HepG2 (cell line): ENCODE results near the gene KIAA1549. TPM values are rescaled to one million over a fixed set of nuclear protein-coding genes. Genes with fewer than 3 reads are reported as not detected.

Experiments used
- ATF7 ChIP-seq, 2 experiments: fragments of 450-650 bp in 1 of 2; sonication (generic) in 1 of 2; formaldehyde crosslinking in 1 of 2; IDR thresholded peaks; 2 replicates each; pipeline versions ENCODE4 v1.4.0 to v1.6.1; 2016 to 2020; ENCODE audit warnings: antibody characterized with exemption in 1 of 2, mild to moderate bottlenecking in 1 of 2, missing genetic modification reagents in 1 of 2
- DR1 ChIP-seq: sonication (generic); formaldehyde crosslinking; IDR thresholded peaks from 2 replicates; pipeline ENCODE4 v1.8.0; 2021; ENCODE audit warnings: mild to moderate bottlenecking, missing genetic modification reagents, inconsistent platforms
- KAT8 ChIP-seq: IDR thresholded peaks from 2 replicates; pipeline ENCODE4 v1.6.1; 2016; ENCODE audit warnings: missing genetic modification reagents, missing compliant biosample characterization
- KDM6A ChIP-seq: IDR thresholded peaks from 2 replicates; pipeline ENCODE4 v1.6.1; 2016; ENCODE audit warnings: low read depth
- ONECUT2 ChIP-seq: sonication (generic); formaldehyde crosslinking; IDR thresholded peaks from 2 replicates; pipeline ENCODE4 v1.4.0; 2020; ENCODE audit warnings: missing genetic modification reagents
- SMARCC2 ChIP-seq: fragments of 450-650 bp; IDR thresholded peaks from 2 replicates; pipeline ENCODE4 v1.6.1; 2017; ENCODE audit warnings: antibody characterized with exemption, mild to moderate bottlenecking
- ZNF556 ChIP-seq: sonication (generic); formaldehyde crosslinking; IDR thresholded peaks from 2 replicates; pipeline ENCODE4 v1.4.0; 2020; ENCODE audit warnings: mild to moderate bottlenecking, missing genetic modification reagents, borderline replicate concordance
- ZNF616 ChIP-seq: sonication (generic); formaldehyde crosslinking; IDR thresholded peaks from 2 replicates; pipeline ENCODE4 v1.5.0; 2020; ENCODE audit warnings: low read depth, mild to moderate bottlenecking, missing genetic modification reagents
- polyA plus RNA-seq, 8 experiments: library from polyadenylated mRNA; depleted of rRNA in 3 of 8; stranded (reverse) in 7 of 8; unstranded in 1 of 8; fragments of >200 nt; fragmentation: Illumina TruSeq in 4 of 8; extraction: Trizol in 4 of 8; gene quantifications; 2 replicates each; pipeline versions ENCODE4 v1.2.1 to v1.2.3, GENCODE V29; 2011 to 2016; ENCODE audit warnings: low read depth in 4 of 8, missing spikeins in 1 of 8, mixed read lengths in 1 of 8; ENCODE audit not compliant: insufficient read depth in 1 of 8
- total RNA-seq, 5 experiments: library from RNA; depleted of rRNA; stranded (reverse); fragments of >200 nt; fragmentation: Illumina TruSeq; extraction: Trizol; gene quantifications; 2 replicates each; pipeline ENCODE4 v1.2.3, GENCODE V29; 2016; ENCODE audit warnings: low read depth in 1 of 5
- TF ChIP-seq, protein P1 (sequence below): sonication (generic); formaldehyde crosslinking; IDR thresholded peaks from 2 replicates; pipeline ENCODE4 v1.4.0; 2020; ENCODE audit warnings: mild to moderate bottlenecking, missing genetic modification reagents
- TF ChIP-seq, protein P2 (sequence below): sonication (generic); formaldehyde crosslinking; IDR thresholded peaks from 2 replicates; pipeline ENCODE4 v1.4.0; 2020; ENCODE audit warnings: missing genetic modification reagents, borderline replicate concordance
- TF ChIP-seq, protein P3 (sequence below): sonication (generic); formaldehyde crosslinking; IDR thresholded peaks from 2 replicates; pipeline ENCODE4 v1.5.0; 2020; ENCODE audit warnings: mild to moderate bottlenecking, missing genetic modification reagents
- TF ChIP-seq, protein P4 (sequence below): sonication (generic); IDR thresholded peaks from 2 replicates; pipeline ENCODE4 v1.6.1; 2016; ENCODE audit warnings: low read depth, borderline replicate concordance

Gene KIAA1549
- total and polyA plus RNA-seq, 2 of the 13 experiments (the other 11 are each of a cell fraction or from before 2014, with no cell fraction given): 1.1 to 1.8 TPM

DNA sequence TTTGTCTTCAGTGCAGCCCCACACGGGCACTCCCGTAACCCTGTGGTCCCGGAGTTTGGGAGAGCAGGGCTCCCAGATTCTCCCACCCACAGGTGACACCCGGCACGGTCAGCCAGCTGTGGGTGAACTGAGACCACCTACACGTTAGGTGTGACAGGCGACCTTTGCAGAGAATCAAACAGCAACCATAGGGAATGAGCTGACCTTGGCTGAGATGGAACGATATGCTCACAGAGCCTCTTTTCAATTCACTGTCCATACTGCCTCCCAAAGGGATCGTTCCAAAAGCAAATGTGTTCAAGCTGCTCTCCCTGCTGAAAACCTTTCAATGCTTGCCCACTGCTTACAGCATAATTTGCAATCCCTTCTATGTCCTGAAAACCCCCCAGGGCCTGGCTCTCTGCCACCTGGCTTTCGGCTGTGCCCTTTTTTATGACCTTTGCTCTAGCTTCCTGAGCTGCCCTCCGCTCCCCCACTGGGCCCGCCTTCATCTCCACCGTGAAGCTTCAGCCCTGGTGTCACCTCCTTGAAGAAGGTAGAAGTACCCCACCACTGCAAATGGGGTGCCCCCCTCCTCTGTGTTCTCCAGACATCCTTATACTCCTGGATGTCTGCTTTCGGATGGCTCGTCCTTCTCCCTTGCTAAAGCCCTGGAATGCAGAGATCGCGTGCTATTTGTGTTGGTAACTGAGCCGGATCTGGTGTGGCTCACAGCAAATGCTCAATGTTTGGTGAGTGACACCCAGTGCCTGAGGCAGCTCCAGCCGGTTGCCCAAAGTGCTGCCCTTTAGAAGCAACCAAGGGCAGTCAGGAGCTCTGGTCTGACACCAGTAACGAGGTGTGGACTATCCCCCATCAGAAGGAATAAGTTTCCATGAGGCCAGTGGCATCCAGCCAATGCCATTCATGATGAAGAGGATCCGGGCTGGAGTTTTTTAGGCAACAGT, 90.4 kb downstream of the KIAA1549 start (continued):
- TF ChIP-seq, protein P1, sequence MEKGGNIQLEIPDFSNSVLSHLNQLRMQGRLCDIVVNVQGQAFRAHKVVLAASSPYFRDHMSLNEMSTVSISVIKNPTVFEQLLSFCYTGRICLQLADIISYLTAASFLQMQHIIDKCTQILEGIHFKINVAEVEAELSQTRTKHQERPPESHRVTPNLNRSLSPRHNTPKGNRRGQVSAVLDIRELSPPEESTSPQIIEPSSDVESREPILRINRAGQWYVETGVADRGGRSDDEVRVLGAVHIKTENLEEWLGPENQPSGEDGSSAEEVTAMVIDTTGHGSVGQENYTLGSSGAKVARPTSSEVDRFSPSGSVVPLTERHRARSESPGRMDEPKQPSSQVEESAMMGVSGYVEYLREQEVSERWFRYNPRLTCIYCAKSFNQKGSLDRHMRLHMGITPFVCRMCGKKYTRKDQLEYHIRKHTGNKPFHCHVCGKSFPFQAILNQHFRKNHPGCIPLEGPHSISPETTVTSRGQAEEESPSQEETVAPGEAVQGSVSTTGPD (CRISPR knock-in tag): no peak
- TF ChIP-seq KDM6A (CRISPR knock-in tag) (no peak), ZNF556 (CRISPR knock-in tag) (peak; percentile 62; the same call in 1 of the 2 replicates), ONECUT2 (no peak), KAT8 (CRISPR knock-in tag) (0 out of 2 replicates have a peak, but pooled peaks have one; percentile 19), ATF7 (IDR thresholded peaks at IDR 0.05) (no peak), ATF7 (CRISPR knock-in tag; IDR thresholded peaks at IDR 0.05) (no peak), ZNF616 (CRISPR knock-in tag) (no peak), DR1 (CRISPR knock-in tag) (no peak), SMARCC2 (no peak)
- TF ChIP-seq, protein P2, sequence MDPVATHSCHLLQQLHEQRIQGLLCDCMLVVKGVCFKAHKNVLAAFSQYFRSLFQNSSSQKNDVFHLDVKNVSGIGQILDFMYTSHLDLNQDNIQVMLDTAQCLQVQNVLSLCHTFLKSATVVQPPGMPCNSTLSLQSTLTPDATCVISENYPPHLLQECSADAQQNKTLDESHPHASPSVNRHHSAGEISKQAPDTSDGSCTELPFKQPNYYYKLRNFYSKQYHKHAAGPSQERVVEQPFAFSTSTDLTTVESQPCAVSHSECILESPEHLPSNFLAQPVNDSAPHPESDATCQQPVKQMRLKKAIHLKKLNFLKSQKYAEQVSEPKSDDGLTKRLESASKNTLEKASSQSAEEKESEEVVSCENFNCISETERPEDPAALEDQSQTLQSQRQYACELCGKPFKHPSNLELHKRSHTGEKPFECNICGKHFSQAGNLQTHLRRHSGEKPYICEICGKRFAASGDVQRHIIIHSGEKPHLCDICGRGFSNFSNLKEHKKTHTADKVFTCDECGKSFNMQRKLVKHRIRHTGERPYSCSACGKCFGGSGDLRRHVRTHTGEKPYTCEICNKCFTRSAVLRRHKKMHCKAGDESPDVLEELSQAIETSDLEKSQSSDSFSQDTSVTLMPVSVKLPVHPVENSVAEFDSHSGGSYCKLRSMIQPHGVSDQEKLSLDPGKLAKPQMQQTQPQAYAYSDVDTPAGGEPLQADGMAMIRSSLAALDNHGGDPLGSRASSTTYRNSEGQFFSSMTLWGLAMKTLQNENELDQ (CRISPR knock-in tag): no peak
- TF ChIP-seq, protein P3, sequence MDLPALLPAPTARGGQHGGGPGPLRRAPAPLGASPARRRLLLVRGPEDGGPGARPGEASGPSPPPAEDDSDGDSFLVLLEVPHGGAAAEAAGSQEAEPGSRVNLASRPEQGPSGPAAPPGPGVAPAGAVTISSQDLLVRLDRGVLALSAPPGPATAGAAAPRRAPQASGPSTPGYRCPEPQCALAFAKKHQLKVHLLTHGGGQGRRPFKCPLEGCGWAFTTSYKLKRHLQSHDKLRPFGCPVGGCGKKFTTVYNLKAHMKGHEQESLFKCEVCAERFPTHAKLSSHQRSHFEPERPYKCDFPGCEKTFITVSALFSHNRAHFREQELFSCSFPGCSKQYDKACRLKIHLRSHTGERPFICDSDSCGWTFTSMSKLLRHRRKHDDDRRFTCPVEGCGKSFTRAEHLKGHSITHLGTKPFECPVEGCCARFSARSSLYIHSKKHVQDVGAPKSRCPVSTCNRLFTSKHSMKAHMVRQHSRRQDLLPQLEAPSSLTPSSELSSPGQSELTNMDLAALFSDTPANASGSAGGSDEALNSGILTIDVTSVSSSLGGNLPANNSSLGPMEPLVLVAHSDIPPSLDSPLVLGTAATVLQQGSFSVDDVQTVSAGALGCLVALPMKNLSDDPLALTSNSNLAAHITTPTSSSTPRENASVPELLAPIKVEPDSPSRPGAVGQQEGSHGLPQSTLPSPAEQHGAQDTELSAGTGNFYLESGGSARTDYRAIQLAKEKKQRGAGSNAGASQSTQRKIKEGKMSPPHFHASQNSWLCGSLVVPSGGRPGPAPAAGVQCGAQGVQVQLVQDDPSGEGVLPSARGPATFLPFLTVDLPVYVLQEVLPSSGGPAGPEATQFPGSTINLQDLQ: no peak
- TF ChIP-seq, protein P4, sequence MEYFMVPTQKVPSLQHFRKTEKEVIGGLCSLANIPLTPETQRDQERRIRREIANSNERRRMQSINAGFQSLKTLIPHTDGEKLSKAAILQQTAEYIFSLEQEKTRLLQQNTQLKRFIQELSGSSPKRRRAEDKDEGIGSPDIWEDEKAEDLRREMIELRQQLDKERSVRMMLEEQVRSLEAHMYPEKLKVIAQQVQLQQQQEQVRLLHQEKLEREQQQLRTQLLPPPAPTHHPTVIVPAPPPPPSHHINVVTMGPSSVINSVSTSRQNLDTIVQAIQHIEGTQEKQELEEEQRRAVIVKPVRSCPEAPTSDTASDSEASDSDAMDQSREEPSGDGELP: no peak
